ENCODE measurements around the gene RTN4RL2.
"Not testable (repeated sequence)": the region's sequence is repeated elsewhere in the genome, so short reads cannot be mapped to it uniquely, and the experiment has no call there.

The RTN4RL2 gene

GRCh38 chr11:57434640-57435546, 25.4 kb upstream of the RTN4RL2 start:
- DNase-seq = no peak

DNA sequence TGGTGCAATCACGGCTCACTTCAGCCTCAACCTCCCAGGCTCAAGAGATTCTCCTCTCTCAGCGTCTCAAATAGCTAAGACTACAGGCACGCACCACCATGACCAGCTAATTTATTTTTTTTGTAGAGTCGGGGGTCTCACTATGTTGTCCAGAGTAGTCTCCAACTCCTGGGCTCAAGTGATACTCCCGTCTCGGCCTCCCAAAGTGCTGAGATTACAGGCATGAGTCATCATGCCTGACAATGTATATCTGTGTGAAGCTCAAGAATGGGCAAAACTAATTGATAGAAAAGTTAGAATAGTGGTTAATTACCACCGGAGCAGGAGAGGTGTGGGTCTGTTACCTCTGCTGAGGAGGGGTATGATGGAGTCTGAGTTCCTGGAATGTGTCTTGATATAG, 24.3 kb upstream of the RTN4RL2 start:
- DNase-seq = no peak

GRCh38 chr11:57438345-57439285, 21.7 kb upstream of the RTN4RL2 start:
- DNase-seq = no peak

GRCh38 chr11:57439786-57440185, 20.5 kb upstream of the RTN4RL2 start:
- no peak for DNase-seq

GRCh38 chr11:57440744-57441414, 19.4 kb upstream of the RTN4RL2 start:
- DNase-seq = no peak

DNA sequence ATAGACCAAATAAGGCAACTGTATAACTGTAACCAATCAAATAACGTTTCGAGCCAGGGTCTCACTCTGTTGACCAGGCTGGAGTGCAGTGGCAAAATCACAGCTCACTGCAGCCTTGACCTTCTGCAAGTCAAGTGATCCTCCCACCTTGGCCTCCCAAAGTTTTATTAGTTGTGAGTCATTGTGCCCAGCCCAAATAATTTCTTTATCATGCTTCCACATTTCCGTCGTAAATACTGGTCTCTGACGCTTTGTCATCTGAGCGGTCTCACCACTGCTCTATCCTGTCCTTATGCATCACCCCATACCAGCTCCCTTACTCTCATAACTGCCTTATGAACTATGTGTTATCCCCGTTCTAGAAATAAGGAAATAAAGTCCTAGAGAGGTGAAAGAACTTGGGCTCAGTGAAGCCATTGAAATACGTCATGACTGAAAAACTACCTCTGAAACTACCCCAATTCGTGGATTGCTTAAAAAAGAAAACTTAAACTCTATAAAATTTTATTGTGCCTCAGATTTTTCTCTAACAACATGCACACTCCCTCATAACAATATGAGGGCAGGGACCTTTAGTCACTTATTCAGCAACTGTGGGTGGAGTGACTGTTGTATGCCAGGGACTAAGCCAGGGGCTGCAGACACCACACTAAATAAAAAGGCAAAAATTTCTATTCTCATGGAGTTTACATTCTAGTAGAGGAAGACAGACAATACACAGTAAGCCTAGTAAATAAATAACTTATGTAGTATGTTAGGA, 15.8 kb upstream of the RTN4RL2 start:
- no peak for DNase-seq

GRCh38 chr11:57445122-57445394, 15.3 kb upstream of the RTN4RL2 start:
- DNase-seq = not testable (repeated sequence)

DNA sequence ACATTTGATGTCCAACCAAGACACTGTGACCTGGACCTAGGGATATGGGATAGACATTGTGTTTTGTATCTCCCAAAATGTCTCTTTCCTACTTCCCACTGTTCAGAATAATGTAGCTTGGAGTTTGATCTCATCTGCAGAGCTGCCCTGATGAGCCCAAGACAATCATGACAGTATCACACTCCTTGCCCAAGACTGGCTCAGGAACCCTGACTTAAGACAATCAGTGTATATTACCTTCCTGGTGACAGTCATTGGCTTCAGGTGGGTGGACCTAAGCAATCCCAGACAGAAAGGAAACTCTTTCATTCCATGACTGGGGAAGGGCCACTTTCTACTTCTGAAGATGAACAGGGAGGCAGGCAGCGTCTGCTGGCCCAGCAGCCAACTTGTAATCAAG, 14.3 kb upstream of the RTN4RL2 start:
- DNase-seq = no peak

GRCh38 chr11:57453543-57454177, 6.7 kb upstream of the RTN4RL2 start:
- no peak for DNase-seq

DNA sequence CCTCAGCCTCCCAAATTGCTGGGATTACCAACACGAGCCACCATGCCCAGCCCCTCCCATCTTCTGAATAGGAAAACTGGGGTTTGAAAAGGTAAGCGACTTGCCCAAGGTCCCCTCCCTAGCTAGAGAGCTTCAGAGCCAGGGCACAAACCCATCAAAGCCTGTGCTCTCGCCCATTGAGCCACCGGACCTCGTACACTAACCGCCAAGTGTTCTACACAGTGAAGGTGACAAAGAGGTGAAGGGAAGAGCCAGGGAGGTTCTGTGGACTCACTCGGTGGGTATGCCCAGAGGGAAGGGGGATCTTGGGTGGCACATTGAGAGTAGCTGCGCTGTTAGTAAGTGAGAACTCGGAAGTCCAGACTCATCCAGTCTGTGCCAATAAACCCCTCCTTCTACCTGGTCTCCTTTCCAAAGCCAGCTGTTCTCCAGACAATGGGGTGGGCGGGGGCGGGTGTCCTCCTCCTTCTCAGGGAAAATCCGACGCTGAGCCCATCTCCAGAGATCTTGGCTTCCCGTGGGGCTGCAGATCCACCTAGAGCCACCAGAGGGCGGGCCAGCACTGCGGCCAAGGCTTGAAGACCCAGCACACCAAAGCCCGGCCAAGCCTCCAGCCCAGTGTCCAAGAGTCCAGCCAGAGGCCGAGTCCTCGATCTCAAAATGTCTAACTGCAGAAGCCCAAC, 3.2 kb upstream of the RTN4RL2 start:
- peak; percentile 89 for DNase-seq

DNA sequence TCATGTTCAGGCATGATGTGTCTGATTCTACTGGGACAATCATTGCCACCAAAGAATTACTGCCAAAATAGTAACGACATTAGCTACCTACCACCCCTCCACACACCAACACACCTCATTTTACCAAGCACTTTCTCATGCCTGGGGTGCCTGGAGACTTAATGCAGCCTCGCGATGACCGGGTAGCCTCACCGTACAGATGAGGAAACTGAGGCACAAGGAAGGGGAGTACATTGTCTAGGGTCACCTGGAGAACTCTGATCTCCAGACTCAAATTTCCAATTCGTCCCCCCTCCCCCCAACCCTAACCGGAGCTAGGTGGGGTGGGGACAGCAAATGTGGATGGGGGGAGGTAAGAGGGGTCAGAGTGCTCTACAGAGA, 2.7 kb upstream of the RTN4RL2 start:
- DNase-seq = no peak

GRCh38 chr11:57458060-57458409, 2.3 kb upstream of the RTN4RL2 start:
- DNase-seq = no peak

- DNase-seq = peak; percentile 61
Observed at GRCh38 chr11:57458410-57459163, 1.7 kb upstream of the RTN4RL2 start.

DNA sequence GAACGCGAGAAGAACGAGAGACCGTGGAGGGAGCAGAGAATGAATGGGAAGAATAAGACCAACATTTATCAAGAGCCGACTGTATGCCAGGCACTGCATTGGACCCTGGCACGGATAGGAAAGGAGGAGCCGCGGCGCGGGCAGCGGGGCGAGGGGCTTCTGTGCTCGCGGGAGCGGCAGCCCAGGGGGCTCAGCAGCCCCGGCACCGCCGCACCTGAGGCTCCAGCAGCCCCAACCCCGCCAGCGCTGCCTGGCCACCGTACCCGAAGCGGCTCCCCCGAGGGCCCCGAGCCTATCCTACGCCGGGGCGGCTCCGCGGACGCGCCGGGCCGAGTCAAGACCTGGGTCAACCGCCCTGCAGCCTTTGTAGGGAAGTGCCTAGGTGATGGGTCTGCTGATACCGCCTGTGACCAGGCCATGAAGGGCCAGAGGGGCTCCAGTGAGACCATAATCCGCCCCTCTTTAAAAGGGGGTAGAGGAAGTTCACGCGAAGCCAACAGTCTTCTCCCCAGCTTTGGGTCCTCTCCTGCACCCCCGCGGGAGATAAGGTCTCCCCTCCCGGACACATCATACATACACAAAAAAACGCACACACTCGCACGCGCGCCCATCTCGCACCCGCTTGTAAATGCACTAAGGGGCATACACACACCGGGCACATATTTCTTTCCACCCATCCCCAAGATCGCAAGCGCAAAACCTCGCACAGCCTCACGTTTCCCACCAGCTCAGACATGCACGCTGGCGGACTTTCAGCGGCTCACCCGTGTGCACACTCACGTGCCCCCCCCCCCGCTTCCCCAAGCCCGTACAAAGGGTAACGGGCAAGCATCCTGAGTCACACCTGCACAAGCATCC, 935 bp upstream of the RTN4RL2 start:
- DNase-seq = peak; percentile 65

GRCh38 chr11:57460758-57461749, 726 bp downstream of the RTN4RL2 start:
- no peak for DNase-seq

GRCh38 chr11:57461841-57462489, 1.6 kb downstream of the RTN4RL2 start:
- no peak for DNase-seq

DNA sequence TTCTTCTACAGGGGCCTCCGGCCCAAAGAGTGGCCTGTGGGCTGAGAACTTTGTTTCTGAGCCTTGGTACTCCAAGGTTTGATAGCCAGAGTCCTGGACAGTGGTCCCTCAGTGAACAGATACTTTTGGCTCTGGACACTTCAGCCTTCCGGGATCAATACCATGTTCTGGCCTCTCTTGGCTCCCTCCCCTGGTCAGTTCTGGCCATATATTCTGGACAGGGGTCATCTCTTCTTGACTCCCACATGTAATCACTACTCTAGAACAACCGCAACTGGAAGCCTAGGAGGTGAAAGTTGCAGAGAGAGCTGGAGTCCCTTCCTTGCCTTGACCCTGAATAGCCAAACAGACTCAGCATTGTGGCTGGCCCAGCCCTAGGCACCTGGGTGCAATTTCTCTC, 2.3 kb downstream of the RTN4RL2 start:
- no peak for DNase-seq

Measured in KG1 (cell line).